ENCODE measurements around the gene UGT1A9.

The UGT1A9 gene

GRCh38 chr2:233793465-233794127 lies 121.9 kb downstream of the UGT1A9 start:
- TF ChIP-seq CTCF (IDR thresholded peaks at IDR 0.05; ENCODE audit: low read depth, low read length), result no peak
- H3K4me3 ChIP-seq (ENCODE audit: low read depth, low read length), result no peak overlapping the region

GRCh38 chr2:233794128-233794658 lies 122.5 kb downstream of the UGT1A9 start:
- no peak overlapping the region for H3K4me3 ChIP-seq (ENCODE audit: low read depth, low read length)
- no peak for TF ChIP-seq CTCF (IDR thresholded peaks at IDR 0.05; ENCODE audit: low read depth, low read length)

GRCh38 chr2:233795735-233796171 lies 124.1 kb downstream of the UGT1A9 start:
- no peak for TF ChIP-seq CTCF (IDR thresholded peaks at IDR 0.05; ENCODE audit: low read depth, low read length)
- no peak overlapping the region for H3K4me3 ChIP-seq (ENCODE audit: low read depth, low read length)

DNA sequence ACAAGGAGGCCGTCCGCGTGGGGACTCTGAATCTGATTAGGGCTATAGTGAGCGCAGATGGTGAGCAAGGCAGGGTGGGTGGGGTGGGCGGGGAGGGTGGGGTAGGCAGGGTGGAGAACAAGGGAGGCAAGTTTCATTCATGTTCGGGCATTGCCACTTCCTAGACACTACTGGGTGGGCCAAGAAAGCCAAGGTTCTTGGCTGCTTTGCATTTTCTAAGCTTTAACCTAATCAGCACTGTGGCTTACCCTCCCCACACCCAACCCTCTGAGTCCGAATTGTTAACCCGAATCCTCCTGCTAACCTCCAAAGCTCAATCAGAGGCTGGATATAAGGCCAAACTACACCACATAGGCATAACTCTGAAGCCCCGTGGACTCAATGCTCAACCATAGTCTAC lies 124.6 kb downstream of the UGT1A9 start:
- no peak for TF ChIP-seq CTCF (IDR thresholded peaks at IDR 0.05; ENCODE audit: low read depth, low read length)
- no peak overlapping the region for H3K4me3 ChIP-seq (ENCODE audit: low read depth, low read length)

DNA sequence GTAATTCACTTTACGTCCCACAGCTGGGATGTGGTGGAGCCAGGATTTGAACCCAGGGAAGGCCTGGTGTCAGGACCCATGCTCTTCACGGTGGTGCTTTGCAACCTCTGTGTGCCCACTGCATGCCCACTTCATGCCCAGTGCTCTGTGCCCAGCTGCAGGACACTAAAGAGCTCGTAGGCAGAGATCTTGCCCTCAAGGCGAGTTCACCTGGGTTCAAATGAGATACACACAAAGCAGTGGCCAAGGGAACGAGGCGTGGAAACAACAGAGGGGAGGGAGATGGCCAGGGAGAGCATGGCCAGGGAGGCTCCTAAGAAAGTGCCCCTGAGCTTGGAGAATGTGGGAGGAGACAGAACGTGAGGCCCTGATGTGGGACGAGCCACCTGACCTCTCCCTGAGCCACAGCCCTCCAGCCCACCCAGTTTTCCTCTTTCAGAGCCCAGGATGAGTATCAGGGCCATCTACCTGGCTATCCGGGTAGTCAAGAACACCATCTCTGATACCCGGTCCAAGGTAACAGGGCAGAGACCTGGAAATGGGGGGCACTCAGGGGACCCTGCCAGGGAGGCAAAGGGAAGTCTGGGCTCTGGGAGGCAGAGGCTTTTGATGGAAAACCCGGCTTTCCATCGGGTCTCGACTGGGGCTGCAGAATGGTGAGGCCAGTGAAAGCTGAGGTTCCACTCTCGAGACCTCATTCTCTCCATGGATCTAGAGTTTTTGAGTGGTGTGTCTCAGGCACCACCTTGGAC lies 126.8 kb downstream of the UGT1A9 start:
- TF ChIP-seq CTCF (IDR thresholded peaks at IDR 0.05; ENCODE audit: low read depth, low read length), result no peak
- no peak overlapping the region for H3K4me3 ChIP-seq (ENCODE audit: low read depth, low read length)

DNA sequence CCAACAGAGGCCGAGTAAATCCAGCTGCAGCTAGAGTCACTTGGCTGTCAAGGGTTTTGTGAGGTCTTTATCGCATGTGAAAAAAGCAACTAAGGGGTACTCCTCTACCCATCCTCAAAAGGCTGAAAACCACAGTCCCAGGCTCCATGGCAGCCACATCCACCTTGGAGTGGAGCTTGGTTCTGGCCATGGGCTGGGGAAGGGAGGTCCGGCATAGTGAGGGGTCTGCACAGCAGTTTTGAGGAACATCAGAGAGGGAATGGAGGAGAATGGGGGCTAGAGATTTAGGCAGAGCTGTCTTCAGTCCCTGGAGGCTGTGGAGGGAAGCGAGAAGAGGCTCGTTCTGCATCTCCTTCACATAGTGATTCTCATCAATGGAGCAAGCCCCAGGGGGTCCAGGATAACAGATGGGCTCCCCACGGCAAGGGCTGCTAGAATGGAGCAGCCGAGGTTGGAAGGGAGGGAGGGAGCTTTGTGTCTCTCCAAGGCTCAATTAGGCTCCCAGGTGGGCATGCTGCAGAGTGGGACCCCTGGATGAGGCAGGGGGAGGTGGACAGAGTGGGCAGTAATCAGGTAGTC lies 127.5 kb downstream of the UGT1A9 start:
- no peak for TF ChIP-seq CTCF (IDR thresholded peaks at IDR 0.05; ENCODE audit: low read depth, low read length)
- H3K4me3 ChIP-seq (ENCODE audit: low read depth, low read length), result no peak overlapping the region

GRCh38 chr2:233799716-233800115 lies 128.0 kb downstream of the UGT1A9 start:
- H3K4me3 ChIP-seq (ENCODE audit: low read depth, low read length), result no peak overlapping the region
- no peak for TF ChIP-seq CTCF (IDR thresholded peaks at IDR 0.05; ENCODE audit: low read depth, low read length)

Data from WI38 (cell line).